PC-9 (cell line): ENCODE data around the gene PHF21B. TPM values are rescaled to one million over a fixed set of nuclear protein-coding genes. Genes with fewer than 3 reads are reported as not detected.

Experiments used
- BruUV-seq: library from RNA; stranded (reverse); fragments of 400-500 nt; replicated peaks from 2 replicates; lab custom pipeline; 2021; lab: Mats Ljungman, UMichigan
- CTCF ChIA-PET: fragments of 300-600 bp; sonication (Branson Sonifier 250); formaldehyde crosslinking; loops from one replicate; lab custom pipeline; 2022; ENCODE audit warnings: antibody characterized with exemption; lab: Charles Lee
- POLR2A ChIA-PET: fragments of 300-600 bp; sonication (Branson Sonifier 250); formaldehyde crosslinking; loops from one replicate; lab custom pipeline; 2022; ENCODE audit warnings: antibody characterized with exemption; ENCODE audit not compliant: unreplicated experiment; lab: Charles Lee
- DNase-seq, 2 experiments: peaks; one replicate each; pipeline versions ENCODE4 v3.0.0 to v3.0.0-alpha.2; 2015 to 2022; ENCODE audit warnings: mixed read lengths in 1 of 2
- H2AFZ ChIP-seq: fragments of 200-600 bp; sonication (generic); 2 replicates; pipeline ENCODE4 v1.8.1; 2017; ENCODE audit warnings: antibody characterized with exemption
- H3F3A ChIP-seq: fragments of 200-600 bp; sonication (generic); 2 replicates; pipeline ENCODE4 v1.8.1; 2017; ENCODE audit warnings: antibody characterized with exemption, mild to moderate bottlenecking, low read depth; ENCODE audit not compliant: insufficient read depth
- H3K27ac ChIP-seq: fragments of 200-600 bp; sonication (generic); 2 replicates; pipeline ENCODE4 v1.6.1; 2016; ENCODE audit warnings: mixed run types
- H3K27me3 ChIP-seq: fragments of 200-600 bp; sonication (generic); 2 replicates; pipeline ENCODE4 v1.6.1; 2016; ENCODE audit warnings: low read depth, mixed run types; ENCODE audit not compliant: insufficient read depth
- H3K36me3 ChIP-seq: fragments of 200-600 bp; sonication (generic); 2 replicates; pipeline ENCODE4 v1.6.1; 2016; ENCODE audit warnings: low read depth, mixed run types
- H3K4me1 ChIP-seq: fragments of 200-600 bp; sonication (generic); replicated peaks from 2 replicates; pipeline ENCODE4 v1.6.1; 2016; ENCODE audit warnings: mixed run types; ENCODE audit not compliant: insufficient read depth
- H3K4me2 ChIP-seq: fragments of 200-600 bp; sonication (generic); 2 replicates; pipeline ENCODE4 v1.6.1; 2017; ENCODE audit warnings: mixed run types
- H3K4me3 ChIP-seq: fragments of 200-600 bp; sonication (generic); 2 replicates; pipeline ENCODE4 v1.6.1; 2016; ENCODE audit warnings: mixed run types
- H3K79me2 ChIP-seq: fragments of 200-600 bp; sonication (generic); 2 replicates; pipeline ENCODE4 v1.6.1; 2017; ENCODE audit warnings: low read depth, mixed run types
- H3K9me2 ChIP-seq: fragments of 200-600 bp; sonication (generic); 2 replicates; pipeline ENCODE4 v1.8.1; 2017; ENCODE audit warnings: mild to moderate bottlenecking; ENCODE audit not compliant: insufficient read depth
- H3K9me3 ChIP-seq: fragments of 200-600 bp; sonication (generic); 2 replicates; pipeline ENCODE4 v1.8.1; 2016; ENCODE audit warnings: low read depth; ENCODE audit not compliant: insufficient read depth
- H4K20me1 ChIP-seq: fragments of 200-600 bp; sonication (generic); 2 replicates; pipeline ENCODE4 v1.8.1; 2017; ENCODE audit not compliant: insufficient read depth
- EZH2 ChIP-seq: fragments of 200-600 bp; sonication (generic); IDR thresholded peaks from 2 replicates; pipeline ENCODE4 v1.8.0; 2017; ENCODE audit warnings: antibody characterized with exemption, low read depth
- intact Hi-C: fragments of 100-400 bp; cut with micrococcal nuclease; formaldehyde crosslinking; loops from one replicate; pipeline ENCODE4 v1.10.0; 2022; ENCODE audit not compliant: unreplicated experiment
- total RNA-seq: library from RNA; stranded (reverse); gene quantifications from 2 replicates; pipeline ENCODE4 v1.2.3, GENCODE V29; 2021
- TF ChIP-seq, protein P1 (sequence below): fragments of 200-600 bp; sonication (generic); conservative IDR thresholded peaks from 2 replicates; pipeline ENCODE4 v1.6.1; 2017; ENCODE audit warnings: mixed run types, antibody characterized with exemption, mild to moderate bottlenecking, moderate library complexity

PHF21B gene
- total RNA-seq, 1 experiment from 2014 or later, result not detected

DNA sequence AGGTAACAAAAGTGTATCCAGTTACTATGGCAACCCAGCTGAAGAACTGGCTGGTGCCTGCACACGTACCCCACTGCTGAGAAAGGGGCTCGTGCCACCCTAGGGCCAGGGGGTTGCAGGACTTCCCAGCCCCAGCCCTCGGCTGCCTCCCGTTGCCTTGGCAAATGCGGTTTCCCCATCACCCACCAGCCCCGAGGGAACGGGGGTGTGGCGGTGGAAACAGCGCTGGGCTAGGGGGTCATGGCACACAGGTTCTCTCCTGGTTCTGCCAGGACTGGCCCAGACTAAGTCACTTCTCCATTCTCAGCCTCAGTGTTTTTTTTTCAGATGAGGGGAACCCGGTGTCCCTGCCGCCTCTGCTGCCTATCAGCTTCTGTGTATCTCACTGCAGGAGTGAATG lies 27.9 kb downstream of the PHF21B start:
- Histone ChIP-seq H2AFZ (no peak overlapping the region), H3K79me2 (no peaks in the 10 kb centered on the region), H4K20me1 (peaks cover 12% of the 10 kb centered on the region), H3K4me1 (no peaks in the 10 kb centered on the region), H3F3A (no peaks in the 10 kb centered on the region), H3K36me3 (no peaks in the 10 kb centered on the region), H3K4me2 (no peak overlapping the region), H3K27me3 (peaks cover 77% of the 10 kb centered on the region), H3K4me3 (no peak overlapping the region), H3K9me3 (no peaks in the 10 kb centered on the region), H3K9me2 (0 out of 2 replicates have a peak, but pooled peaks cover 3% of the 10 kb centered on the region), H3K27ac (no peak overlapping the region)
- DNase-seq, result no peak
- TF ChIP-seq, protein P1, sequence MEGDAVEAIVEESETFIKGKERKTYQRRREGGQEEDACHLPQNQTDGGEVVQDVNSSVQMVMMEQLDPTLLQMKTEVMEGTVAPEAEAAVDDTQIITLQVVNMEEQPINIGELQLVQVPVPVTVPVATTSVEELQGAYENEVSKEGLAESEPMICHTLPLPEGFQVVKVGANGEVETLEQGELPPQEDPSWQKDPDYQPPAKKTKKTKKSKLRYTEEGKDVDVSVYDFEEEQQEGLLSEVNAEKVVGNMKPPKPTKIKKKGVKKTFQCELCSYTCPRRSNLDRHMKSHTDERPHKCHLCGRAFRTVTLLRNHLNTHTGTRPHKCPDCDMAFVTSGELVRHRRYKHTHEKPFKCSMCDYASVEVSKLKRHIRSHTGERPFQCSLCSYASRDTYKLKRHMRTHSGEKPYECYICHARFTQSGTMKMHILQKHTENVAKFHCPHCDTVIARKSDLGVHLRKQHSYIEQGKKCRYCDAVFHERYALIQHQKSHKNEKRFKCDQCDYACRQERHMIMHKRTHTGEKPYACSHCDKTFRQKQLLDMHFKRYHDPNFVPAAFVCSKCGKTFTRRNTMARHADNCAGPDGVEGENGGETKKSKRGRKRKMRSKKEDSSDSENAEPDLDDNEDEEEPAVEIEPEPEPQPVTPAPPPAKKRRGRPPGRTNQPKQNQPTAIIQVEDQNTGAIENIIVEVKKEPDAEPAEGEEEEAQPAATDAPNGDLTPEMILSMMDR, result no peak
- TF ChIP-seq EZH2, result no peak
- ChIA-PET CTCF (no interaction called here), POLR2A (no interaction called here)
- no TSS peak for BruUV-seq
- intact Hi-C loops, result no loop called here

GRCh38 chr22:44979154-44979553 lies 30.7 kb downstream of the PHF21B start:
- CTCF ChIA-PET, result no interaction called here
- Histone ChIP-seq H2AFZ (no peak overlapping the region), H3K4me3 (no peak overlapping the region)

GRCh38 chr22:44975427-44976262 lies 34.2 kb downstream of the PHF21B start:
- Histone ChIP-seq H4K20me1 (peaks cover 15% of the 10 kb centered on the region), H3K36me3 (no peaks in the 10 kb centered on the region), H3K4me3 (no peak overlapping the region), H3K27ac (no peak overlapping the region), H3K4me1 (no peaks in the 10 kb centered on the region), H2AFZ (no peak overlapping the region), H3K79me2 (no peaks in the 10 kb centered on the region), H3K9me2 (no peaks in the 10 kb centered on the region), H3F3A (no peaks in the 10 kb centered on the region), H3K4me2 (no peak overlapping the region), H3K9me3 (no peaks in the 10 kb centered on the region), H3K27me3 (peaks cover 81% of the 10 kb centered on the region)
- intact Hi-C loops, result loop anchor here (1.0 to 10.0 kb wide), 4 partner anchors 106 to 292 kb away; no protein-coding TSS in a partner anchor
- TF ChIP-seq, protein P1, result peak; percentile 97
- TF ChIP-seq EZH2, result no peak
- POLR2A ChIA-PET, result no interaction called here
- DNase-seq, result peak; percentile 76 to 87
- CTCF ChIA-PET, result no interaction called here
- no TSS peak for BruUV-seq

More at GRCh38 chr22:44979154-44979553, 30.7 kb downstream of the PHF21B start:
- no peaks in the 10 kb centered on the region for H3F3A ChIP-seq
- no peak for DNase-seq
- no peaks in the 10 kb centered on the region for H3K9me3 ChIP-seq
- no peaks in the 10 kb centered on the region for H3K9me2 ChIP-seq
- H3K4me1 ChIP-seq, result no peaks in the 10 kb centered on the region
- no peaks in the 10 kb centered on the region for H3K79me2 ChIP-seq
- TF ChIP-seq, protein P1, result no peak
- no peak overlapping the region for H3K4me2 ChIP-seq
- H3K27me3 ChIP-seq, result peaks cover 82% of the 10 kb centered on the region
- no TSS peak for BruUV-seq
- no peak overlapping the region for H3K27ac ChIP-seq
- H3K36me3 ChIP-seq, result no peaks in the 10 kb centered on the region
- H4K20me1 ChIP-seq, result peaks cover 25% of the 10 kb centered on the region
- POLR2A ChIA-PET, result no interaction called here
- intact Hi-C loops, result loop anchor here (5.0 to 10.0 kb wide), 2 partner anchors 154 to 288 kb away; no protein-coding TSS in a partner anchor
